ENCODE measurements around the gene CDT1. TPM values are rescaled to one million over a fixed set of nuclear protein-coding genes. Genes with fewer than 3 reads are reported as not detected.

Gene CDT1
- total RNA-seq, 4 donors from 2014 or later, result 4.7 to 25.7 (median 10.7) TPM

GRCh38 chr16:88799569-88800276, 3.9 kb upstream of the CDT1 start:
- Histone ChIP-seq H3K36me3 (no peaks in the 10 kb centered on the region), H3K9me3 (no peaks in the 10 kb centered on the region), H3K4me3 (no peak overlapping the region), H3K27ac (no peak overlapping the region), H3K27me3 (no peaks in the 10 kb centered on the region), H3K4me1 (peaks cover 22% of the 10 kb centered on the region)
- TF ChIP-seq, protein P1, sequence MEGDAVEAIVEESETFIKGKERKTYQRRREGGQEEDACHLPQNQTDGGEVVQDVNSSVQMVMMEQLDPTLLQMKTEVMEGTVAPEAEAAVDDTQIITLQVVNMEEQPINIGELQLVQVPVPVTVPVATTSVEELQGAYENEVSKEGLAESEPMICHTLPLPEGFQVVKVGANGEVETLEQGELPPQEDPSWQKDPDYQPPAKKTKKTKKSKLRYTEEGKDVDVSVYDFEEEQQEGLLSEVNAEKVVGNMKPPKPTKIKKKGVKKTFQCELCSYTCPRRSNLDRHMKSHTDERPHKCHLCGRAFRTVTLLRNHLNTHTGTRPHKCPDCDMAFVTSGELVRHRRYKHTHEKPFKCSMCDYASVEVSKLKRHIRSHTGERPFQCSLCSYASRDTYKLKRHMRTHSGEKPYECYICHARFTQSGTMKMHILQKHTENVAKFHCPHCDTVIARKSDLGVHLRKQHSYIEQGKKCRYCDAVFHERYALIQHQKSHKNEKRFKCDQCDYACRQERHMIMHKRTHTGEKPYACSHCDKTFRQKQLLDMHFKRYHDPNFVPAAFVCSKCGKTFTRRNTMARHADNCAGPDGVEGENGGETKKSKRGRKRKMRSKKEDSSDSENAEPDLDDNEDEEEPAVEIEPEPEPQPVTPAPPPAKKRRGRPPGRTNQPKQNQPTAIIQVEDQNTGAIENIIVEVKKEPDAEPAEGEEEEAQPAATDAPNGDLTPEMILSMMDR (IDR thresholded peaks at IDR 0.05), result no peak
- no peak for TF ChIP-seq POLR2AphosphoS5 (IDR thresholded peaks at IDR 0.05)
- no peak for TF ChIP-seq POLR2A (IDR thresholded peaks at IDR 0.05)
- no peak for TF ChIP-seq EP300 (IDR thresholded peaks at IDR 0.05)
- 85% methylated on average over 13 of the region's 17 CpGs for WGBS
- no peak for DNase-seq (ENCODE audit: low spot score in 2 of 2)

DNA sequence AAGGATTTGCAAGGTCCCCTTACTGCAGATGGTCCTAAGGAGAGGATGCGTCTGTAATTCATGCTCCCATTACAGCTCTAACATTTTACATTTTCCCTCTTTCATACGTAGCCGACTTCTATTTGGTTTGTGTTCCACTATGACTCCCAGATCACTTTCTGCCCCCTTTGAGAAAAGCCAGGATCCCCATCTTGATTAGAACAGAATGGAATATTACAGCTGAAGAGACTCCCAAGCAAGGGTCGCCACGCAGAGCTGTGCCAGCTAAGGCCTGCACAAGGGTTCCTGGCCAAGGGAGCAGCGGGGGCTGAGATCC, 3.4 kb upstream of the CDT1 start:
- Histone ChIP-seq H3K27ac (no peak overlapping the region), H3K4me3 (no peak overlapping the region), H3K27me3 (no peaks in the 10 kb centered on the region), H3K9me3 (no peaks in the 10 kb centered on the region), H3K36me3 (no peaks in the 10 kb centered on the region), H3K4me1 (peaks cover 27% of the 10 kb centered on the region)
- no peak for DNase-seq (ENCODE audit: low spot score in 2 of 2)
- no peak for TF ChIP-seq POLR2A (IDR thresholded peaks at IDR 0.05)
- TF ChIP-seq POLR2AphosphoS5 (IDR thresholded peaks at IDR 0.05), result no peak
- TF ChIP-seq, protein P1 (IDR thresholded peaks at IDR 0.05), result no peak
- no peak for TF ChIP-seq EP300 (IDR thresholded peaks at IDR 0.05)
- WGBS, result 90% methylated on average over 6 of the region's 6 CpGs

- Histone ChIP-seq H3K27ac (no peak overlapping the region), H3K36me3 (peaks cover 11% of the 10 kb centered on the region), H3K9me3 (no peaks in the 10 kb centered on the region), H3K27me3 (no peaks in the 10 kb centered on the region), H3K4me1 (peaks cover 32% of the 10 kb centered on the region), H3K4me3 (peak overlapping the region; percentile 68)
- 0% methylated on average over 4 of the region's 16 CpGs for WGBS
- TF ChIP-seq EP300 (IDR thresholded peaks at IDR 0.05) (no peak), POLR2AphosphoS5 (IDR thresholded peaks at IDR 0.05) (no peak), POLR2A (IDR thresholded peaks at IDR 0.05) (no peak)
- TF ChIP-seq, protein P1 (IDR thresholded peaks at IDR 0.05), result no peak
- no peak for DNase-seq (ENCODE audit: low spot score in 2 of 2)
These were observed 573 bp downstream of the CDT1 start for GRCh38 chr16:88804173-88804551.

DNA sequence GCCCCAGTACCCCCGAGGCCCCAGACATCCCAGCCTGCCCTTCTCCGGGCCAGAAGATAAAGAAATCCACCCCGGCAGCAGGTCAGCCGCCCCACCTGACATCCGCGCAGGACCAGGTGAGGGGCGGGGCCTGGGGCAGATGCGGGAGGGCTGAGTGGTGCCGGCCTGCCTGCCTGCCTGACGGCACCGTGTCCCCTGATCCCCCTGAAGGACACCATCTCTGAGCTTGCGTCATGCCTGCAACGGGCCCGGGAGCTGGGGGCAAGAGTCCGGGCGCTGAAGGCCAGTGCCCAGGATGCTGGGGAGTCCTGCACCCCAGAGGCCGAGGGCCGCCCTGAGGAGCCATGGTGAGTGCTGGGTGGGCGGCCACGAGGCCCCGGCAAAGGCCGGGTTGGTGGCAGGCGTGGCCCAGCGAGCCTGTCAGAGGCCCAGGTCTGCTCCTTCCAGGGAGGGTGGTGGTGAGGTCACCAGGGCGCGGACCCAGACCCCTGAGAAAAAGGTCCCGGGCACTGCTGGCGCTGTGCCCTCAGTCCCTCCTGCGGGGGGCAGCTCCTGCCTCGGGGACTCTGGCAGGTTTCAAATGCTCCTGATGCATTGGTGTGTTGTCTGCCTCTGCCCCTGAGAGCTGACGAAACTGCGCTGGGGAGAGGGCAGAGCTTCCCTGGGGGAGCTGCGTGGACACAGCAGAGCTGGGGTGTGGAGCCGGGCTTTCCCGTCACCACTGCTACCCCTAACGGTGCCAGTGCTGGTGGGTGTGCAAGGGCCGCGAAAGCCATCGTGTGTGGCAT, 1.2 kb downstream of the CDT1 start:
- Histone ChIP-seq H3K27ac (no peak overlapping the region), H3K4me1 (peaks cover 37% of the 10 kb centered on the region), H3K4me3 (peak overlapping the region; percentile 68), H3K27me3 (no peaks in the 10 kb centered on the region), H3K36me3 (peaks cover 16% of the 10 kb centered on the region), H3K9me3 (no peaks in the 10 kb centered on the region)
- TF ChIP-seq POLR2A (IDR thresholded peaks at IDR 0.05) (no peak), POLR2AphosphoS5 (IDR thresholded peaks at IDR 0.05) (no peak), EP300 (IDR thresholded peaks at IDR 0.05) (no peak)
- TF ChIP-seq, protein P1 (IDR thresholded peaks at IDR 0.05), result no peak
- WGBS, result 0% methylated on average over 3 of the region's 39 CpGs
- no peak for DNase-seq (ENCODE audit: low spot score in 2 of 2)

DNA sequence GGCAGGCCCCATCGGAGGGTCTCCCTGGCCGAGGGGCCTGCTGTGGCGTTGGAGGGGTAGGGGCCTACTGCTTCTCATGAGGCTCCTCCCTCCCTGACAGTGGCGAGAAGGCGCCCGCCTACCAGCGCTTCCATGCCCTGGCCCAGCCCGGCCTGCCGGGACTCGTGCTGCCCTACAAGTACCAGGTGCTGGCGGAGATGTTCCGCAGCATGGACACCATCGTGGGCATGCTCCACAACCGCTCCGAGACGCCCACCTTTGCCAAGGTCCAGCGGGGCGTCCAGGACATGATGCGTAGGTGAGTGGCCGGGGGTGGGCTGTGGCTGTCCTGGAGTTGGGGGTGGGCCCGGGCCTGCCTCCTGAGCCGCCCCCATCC, 1.7 kb downstream of the CDT1 start:
- peaks cover 43% of the 10 kb centered on the region for H3K4me1 ChIP-seq
- no peaks in the 10 kb centered on the region for H3K9me3 ChIP-seq
- no peak for TF ChIP-seq POLR2A (IDR thresholded peaks at IDR 0.05)
- no peak for TF ChIP-seq EP300 (IDR thresholded peaks at IDR 0.05)
- no peak for TF ChIP-seq POLR2AphosphoS5 (IDR thresholded peaks at IDR 0.05)
- TF ChIP-seq, protein P1 (IDR thresholded peaks at IDR 0.05), result no peak
- no peaks in the 10 kb centered on the region for H3K27me3 ChIP-seq
- H3K4me3 ChIP-seq, result peak overlapping the region; percentile 68
- DNase-seq (ENCODE audit: low spot score in 2 of 2), result no peak
- no peak overlapping the region for H3K27ac ChIP-seq
- H3K36me3 ChIP-seq, result peaks cover 18% of the 10 kb centered on the region
- WGBS, result no CpG with 5 or more reads among the region's 22 CpGs
